DOHH2 (cell line): ENCODE measurements around the gene STON1.

Experiments
- H3F3A ChIP-seq: fragments of 200-600 bp; sonication (generic), shearing (Covaris generic); 2 replicates; pipeline ENCODE4 v1.6.0; 2016; ENCODE audit warnings: antibody characterized with exemption, mild to moderate bottlenecking; ENCODE audit not compliant: control insufficient read depth, insufficient read depth
- H3K27ac ChIP-seq: fragments of 200-600 bp; sonication (generic); 2 replicates; pipeline ENCODE4 v1.5.1; 2014; ENCODE audit warnings: low read depth, mild to moderate bottlenecking, low read length, moderate library complexity
- H3K27me3 ChIP-seq: fragments of 200-600 bp; sonication (generic); 2 replicates; pipeline ENCODE4 v1.6.1; 2014; ENCODE audit warnings: mild to moderate bottlenecking, low read length, mixed read lengths; ENCODE audit not compliant: control insufficient read depth
- H3K36me3 ChIP-seq: fragments of 200-600 bp; sonication (generic); 2 replicates; pipeline ENCODE4 v1.6.1; 2014; ENCODE audit warnings: mild to moderate bottlenecking, low read length, moderate library complexity, mixed read lengths; ENCODE audit not compliant: control insufficient read depth
- H3K4me1 ChIP-seq: fragments of 200-600 bp; sonication (generic); 2 replicates; pipeline ENCODE4 v1.6.1; 2014; ENCODE audit warnings: mild to moderate bottlenecking, low read length, mixed read lengths; ENCODE audit not compliant: control insufficient read depth
- H3K4me2 ChIP-seq: fragments of 200-600 bp; sonication (generic); 2 replicates; pipeline ENCODE4 v1.6.0; 2014; ENCODE audit warnings: mild to moderate bottlenecking, low read length, moderate library complexity
- H3K4me3 ChIP-seq: fragments of 200-600 bp; sonication (generic); 2 replicates; pipeline ENCODE4 v1.5.1; 2014; ENCODE audit warnings: mild to moderate bottlenecking, low read length, mixed read lengths
- H3K79me2 ChIP-seq: fragments of 200-600 bp; sonication (generic); 2 replicates; pipeline ENCODE4 v1.6.1; 2014; ENCODE audit warnings: mild to moderate bottlenecking, low read length, mixed read lengths; ENCODE audit not compliant: control insufficient read depth
- H3K9me2 ChIP-seq: fragments of 200-600 bp; sonication (generic); replicated peaks from 2 replicates; pipeline ENCODE4 v1.6.1; 2014; ENCODE audit warnings: mild to moderate bottlenecking, low read length, mixed read lengths; ENCODE audit not compliant: control insufficient read depth
- H3K9me3 ChIP-seq: fragments of 200-600 bp; sonication (generic); 2 replicates; pipeline ENCODE4 v1.6.1; 2014; ENCODE audit warnings: antibody characterized with exemption, low read length, mixed read lengths; ENCODE audit not compliant: control insufficient read depth, insufficient read depth
- H4K20me1 ChIP-seq: fragments of 200-600 bp; sonication (generic); 2 replicates; pipeline ENCODE4 v1.6.0; 2014; ENCODE audit warnings: low read depth, mild to moderate bottlenecking, antibody characterized with exemption, low read length, moderate library complexity; ENCODE audit not compliant: control insufficient read depth, insufficient read depth
- EZH2phosphoT487 ChIP-seq: fragments of 200-600 bp; sonication (generic); IDR thresholded peaks from 2 replicates; pipeline ENCODE4 v1.6.1; 2017; ENCODE audit warnings: borderline replicate concordance, mild to moderate bottlenecking, antibody characterized with exemption, low read length, moderate library complexity, mixed read lengths
- TF ChIP-seq, protein P1 (sequence below): fragments of 200-600 bp; sonication (generic); IDR thresholded peaks from one replicate; pipeline ENCODE4 v1.5.1; 2014; ENCODE audit warnings: antibody characterized with exemption, mild to moderate bottlenecking, low read depth, low read length; ENCODE audit not compliant: poor library complexity, severe bottlenecking

STON1 gene

DNA sequence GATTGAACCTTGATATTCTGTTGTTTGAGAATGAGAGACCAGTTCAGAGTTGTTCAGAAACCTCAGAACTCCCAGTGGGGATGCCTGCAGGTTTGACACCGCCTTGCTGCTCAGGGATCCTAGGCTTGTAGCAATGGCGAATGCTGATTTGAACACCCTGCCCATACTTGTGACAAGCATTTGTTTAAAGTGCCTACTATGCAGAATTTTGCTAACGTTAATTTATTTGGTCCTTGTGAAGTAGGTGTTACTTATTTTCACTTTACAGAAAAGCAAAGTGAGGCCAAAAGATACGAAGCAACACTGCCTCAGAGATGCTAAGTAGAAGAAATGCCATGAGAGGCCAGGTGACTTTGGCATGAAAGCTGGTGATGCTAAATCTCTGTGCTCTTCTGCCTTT lies 32.3 kb downstream of the STON1 start:
- H3K79me2 ChIP-seq: no peaks in the 10 kb centered on the region
- H3K9me3 ChIP-seq: no peaks in the 10 kb centered on the region
- H3K4me2 ChIP-seq: no peak overlapping the region
- H4K20me1 ChIP-seq: no peaks in the 10 kb centered on the region
- TF ChIP-seq, protein P1, sequence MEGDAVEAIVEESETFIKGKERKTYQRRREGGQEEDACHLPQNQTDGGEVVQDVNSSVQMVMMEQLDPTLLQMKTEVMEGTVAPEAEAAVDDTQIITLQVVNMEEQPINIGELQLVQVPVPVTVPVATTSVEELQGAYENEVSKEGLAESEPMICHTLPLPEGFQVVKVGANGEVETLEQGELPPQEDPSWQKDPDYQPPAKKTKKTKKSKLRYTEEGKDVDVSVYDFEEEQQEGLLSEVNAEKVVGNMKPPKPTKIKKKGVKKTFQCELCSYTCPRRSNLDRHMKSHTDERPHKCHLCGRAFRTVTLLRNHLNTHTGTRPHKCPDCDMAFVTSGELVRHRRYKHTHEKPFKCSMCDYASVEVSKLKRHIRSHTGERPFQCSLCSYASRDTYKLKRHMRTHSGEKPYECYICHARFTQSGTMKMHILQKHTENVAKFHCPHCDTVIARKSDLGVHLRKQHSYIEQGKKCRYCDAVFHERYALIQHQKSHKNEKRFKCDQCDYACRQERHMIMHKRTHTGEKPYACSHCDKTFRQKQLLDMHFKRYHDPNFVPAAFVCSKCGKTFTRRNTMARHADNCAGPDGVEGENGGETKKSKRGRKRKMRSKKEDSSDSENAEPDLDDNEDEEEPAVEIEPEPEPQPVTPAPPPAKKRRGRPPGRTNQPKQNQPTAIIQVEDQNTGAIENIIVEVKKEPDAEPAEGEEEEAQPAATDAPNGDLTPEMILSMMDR: no peak
- no peak for TF ChIP-seq EZH2phosphoT487
- no peaks in the 10 kb centered on the region for H3K4me1 ChIP-seq
- H3K36me3 ChIP-seq: no peaks in the 10 kb centered on the region
- no peaks in the 10 kb centered on the region for H3K9me2 ChIP-seq
- no peaks in the 10 kb centered on the region for H3K27me3 ChIP-seq
- no peak overlapping the region for H3K27ac ChIP-seq
- H3F3A ChIP-seq: no peaks in the 10 kb centered on the region
- H3K4me3 ChIP-seq: no peak overlapping the region

DNA sequence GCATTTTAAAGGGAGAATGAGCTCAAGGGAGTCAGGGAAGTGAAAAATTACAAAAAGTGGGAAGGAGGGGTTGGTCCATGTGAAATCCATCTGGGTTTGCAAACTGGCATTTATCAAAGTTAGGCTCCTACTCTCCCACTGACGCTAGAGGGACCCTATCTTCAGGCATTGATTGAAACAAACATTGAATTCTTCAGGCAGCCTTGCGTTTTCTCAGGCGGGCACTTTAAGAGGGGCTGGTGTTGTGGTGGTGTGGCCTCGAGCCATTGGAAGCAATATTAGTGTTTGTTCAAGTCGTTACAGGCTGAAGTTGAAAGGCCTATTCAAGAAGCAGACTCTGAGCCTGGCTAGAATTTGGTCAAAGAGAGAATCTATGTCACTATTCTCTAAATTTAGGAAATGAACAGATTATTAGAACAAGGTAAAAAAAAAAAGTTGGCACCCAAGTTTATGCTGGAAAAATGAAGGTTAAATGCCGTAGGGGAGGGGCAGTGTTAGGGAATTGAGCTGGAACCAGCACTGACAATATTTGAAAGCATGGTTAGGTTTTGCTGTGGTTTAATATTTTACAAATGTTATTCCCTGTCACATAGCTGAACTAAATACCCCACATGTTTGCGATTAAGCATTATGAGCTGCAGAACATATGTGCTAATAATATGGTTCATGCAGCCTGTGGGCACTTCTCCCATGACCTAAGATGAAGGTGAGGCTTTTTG lies 36.8 kb downstream of the STON1 start:
- H4K20me1 ChIP-seq: no peaks in the 10 kb centered on the region
- H3K79me2 ChIP-seq: no peaks in the 10 kb centered on the region
- H3K27ac ChIP-seq: no peak overlapping the region
- H3K27me3 ChIP-seq: no peaks in the 10 kb centered on the region
- H3K9me2 ChIP-seq: no peaks in the 10 kb centered on the region
- H3K36me3 ChIP-seq: no peaks in the 10 kb centered on the region
- H3F3A ChIP-seq: no peaks in the 10 kb centered on the region
- no peaks in the 10 kb centered on the region for H3K9me3 ChIP-seq
- TF ChIP-seq EZH2phosphoT487: no peak
- TF ChIP-seq, protein P1: no peak
- H3K4me1 ChIP-seq: no peaks in the 10 kb centered on the region
- H3K4me3 ChIP-seq: no peak overlapping the region
- no peak overlapping the region for H3K4me2 ChIP-seq

DNA sequence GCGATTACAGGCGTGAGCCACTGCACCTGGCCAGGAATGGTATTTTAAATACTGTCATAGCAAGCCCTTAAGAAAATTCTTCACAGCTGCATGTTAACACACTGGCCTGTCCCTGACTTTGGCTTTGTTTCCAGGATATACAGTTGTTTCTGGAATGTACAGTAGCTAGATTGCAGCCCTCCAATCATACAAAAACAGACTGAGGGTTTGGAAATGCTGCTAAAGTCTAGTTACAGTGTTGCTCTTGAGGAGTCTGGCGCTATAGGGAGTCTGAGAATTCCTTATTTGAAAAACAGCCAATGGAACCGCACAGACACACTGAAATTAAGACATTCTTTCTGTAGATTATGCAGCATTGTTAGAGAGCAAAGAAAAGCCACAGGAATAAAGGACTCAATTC lies 37.7 kb downstream of the STON1 start:
- Histone ChIP-seq H3K27me3 (no peaks in the 10 kb centered on the region), H3K9me3 (no peaks in the 10 kb centered on the region), H3F3A (no peaks in the 10 kb centered on the region), H3K9me2 (no peaks in the 10 kb centered on the region), H3K36me3 (no peaks in the 10 kb centered on the region), H3K4me1 (no peaks in the 10 kb centered on the region), H4K20me1 (no peaks in the 10 kb centered on the region), H3K4me3 (no peak overlapping the region), H3K27ac (no peak overlapping the region), H3K79me2 (no peaks in the 10 kb centered on the region), H3K4me2 (no peak overlapping the region)
- TF ChIP-seq, protein P1: no peak
- TF ChIP-seq EZH2phosphoT487: no peak
